GM19099 (cell line): Measurements from ENCODE around the gene AGO3.

Source experiments
- POLR2A ChIP-seq: IDR thresholded peaks from 3 replicates; pipeline ENCODE4 v1.6.1; 2011; ENCODE audit warnings: low read depth; ENCODE audit not compliant: insufficient read length; ENCODE audit errors: extremely low read depth

Gene AGO3

DNA sequence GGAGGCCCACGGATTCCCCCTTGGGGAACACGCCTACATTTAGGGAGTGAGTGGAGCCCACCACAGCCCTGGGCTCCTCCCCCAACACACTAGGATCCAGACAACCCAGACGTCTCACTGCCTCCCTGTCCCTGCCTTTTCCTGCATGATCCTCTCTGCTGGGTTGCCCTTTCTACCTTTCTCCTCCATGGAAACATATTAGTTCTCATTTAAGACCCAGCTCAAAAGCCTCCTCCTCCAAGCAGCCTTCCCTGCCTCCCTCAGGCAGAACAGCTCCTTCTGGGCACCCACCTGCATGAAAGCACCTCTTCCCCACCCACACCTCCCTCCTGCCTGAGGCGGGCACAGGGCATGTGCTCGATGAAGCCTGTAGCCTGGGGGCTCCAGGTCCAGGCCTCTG, 183.5 kb downstream of the AGO3 start:
- no peak for TF ChIP-seq POLR2A

DNA sequence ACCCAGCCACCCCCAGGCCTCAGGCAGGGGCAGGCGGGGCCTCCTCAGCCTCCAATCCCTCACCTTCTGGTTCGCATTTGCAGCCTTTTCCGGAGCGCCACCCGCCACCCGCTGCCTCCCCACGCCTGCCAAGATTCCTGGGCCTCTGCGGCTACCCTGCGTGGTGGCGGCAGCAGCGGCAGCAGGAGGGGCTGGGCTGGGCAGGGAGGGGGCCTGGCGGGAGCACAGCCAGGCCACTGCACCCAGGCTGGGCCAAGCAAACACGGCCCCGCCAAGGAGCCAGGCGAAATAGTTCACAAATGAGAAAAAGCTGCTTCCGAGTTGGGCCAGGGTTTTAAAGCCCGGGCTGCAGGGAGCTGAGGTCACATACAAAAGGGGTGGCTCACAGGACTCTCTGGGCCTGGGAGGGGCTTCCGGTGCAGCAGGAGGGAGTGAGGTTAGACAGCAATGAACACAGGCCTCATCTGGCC, 184.3 kb downstream of the AGO3 start:
- no peak for TF ChIP-seq POLR2A

DNA sequence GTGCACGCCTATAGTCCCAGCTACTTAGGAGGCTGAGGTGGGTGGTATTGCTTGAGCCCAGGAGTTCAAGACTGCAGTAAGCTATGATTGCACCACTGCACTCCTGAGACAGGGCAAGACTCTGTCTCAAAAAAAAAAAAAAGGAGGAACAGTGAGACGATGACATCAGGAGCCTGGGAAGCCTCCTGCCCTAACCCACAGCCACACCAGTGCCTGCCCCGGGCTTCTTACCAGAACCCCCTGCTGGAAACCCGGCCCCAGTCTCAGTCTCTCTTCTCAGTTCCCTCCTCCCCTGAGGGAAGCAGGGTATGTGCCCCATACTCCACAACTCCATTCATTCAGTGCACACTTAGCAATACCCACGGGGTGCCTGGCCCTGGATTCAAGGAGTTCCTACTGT, 185.0 kb downstream of the AGO3 start:
- no peak for TF ChIP-seq POLR2A

DNA sequence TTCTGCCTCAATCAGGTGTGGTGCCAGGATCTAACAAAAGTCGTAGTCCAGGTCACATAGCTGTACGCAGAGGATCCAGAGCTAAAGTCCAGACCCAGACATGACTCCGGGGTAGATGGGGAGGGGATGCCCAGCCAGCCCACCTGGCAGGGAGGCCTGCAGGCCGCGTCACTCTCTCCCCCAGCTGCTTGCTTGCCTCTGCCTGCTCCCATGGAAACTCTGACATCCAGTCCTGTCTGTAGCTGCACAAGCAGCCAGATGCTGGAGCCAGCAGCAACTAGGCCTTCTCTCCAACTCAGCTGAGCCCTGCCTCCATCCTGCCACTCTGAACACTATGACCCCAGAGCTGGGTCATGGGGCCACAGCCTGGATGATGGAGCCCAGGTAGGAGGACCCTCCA, 186.0 kb downstream of the AGO3 start:
- no peak for TF ChIP-seq POLR2A

GRCh38 chr1:36118447-36119204, 187.7 kb downstream of the AGO3 start:
- TF ChIP-seq POLR2A: no peak

DNA sequence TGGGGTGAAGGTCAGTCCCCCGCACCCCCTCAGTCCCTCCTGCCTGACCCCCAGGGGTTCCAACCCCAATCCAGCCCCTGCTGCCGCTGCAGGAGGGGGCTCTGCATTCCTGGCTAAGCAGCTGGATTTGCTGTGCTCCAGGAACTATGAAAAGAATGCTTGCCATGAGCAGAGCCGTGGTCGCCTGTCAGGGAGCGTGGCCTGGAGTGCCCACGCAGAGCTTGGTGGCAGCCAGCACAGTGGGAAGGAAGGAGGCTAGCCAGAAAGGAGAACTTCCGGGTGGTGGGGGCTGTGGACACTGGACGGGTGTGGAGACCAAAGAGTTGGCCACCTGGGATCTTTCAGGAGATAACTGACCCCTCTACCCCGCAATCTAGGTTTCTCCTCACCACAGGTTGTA, 188.6 kb downstream of the AGO3 start:
- TF ChIP-seq POLR2A: no peak
